GM23248 (cell line): ENCODE measurements around the gene TIGD7. TPM values are rescaled to one million over a fixed set of nuclear protein-coding genes. Genes with fewer than 3 reads are reported as not detected.

Source experiments
- DNase-seq: peaks from one replicate; pipeline ENCODE4 v3.0.0-alpha.2; 2015
- H2AFZ ChIP-seq: fragments of 200-600 bp; sonication (generic); 2 replicates; pipeline ENCODE4 v1.6.1; 2016; ENCODE audit warnings: antibody characterized with exemption
- H3F3A ChIP-seq: fragments of 200-600 bp; sonication (generic); 2 replicates; pipeline ENCODE4 v1.6.1; 2016; ENCODE audit warnings: mild to moderate bottlenecking, antibody characterized with exemption, mixed run types; ENCODE audit not compliant: insufficient read depth
- H3K27ac ChIP-seq: fragments of 200-600 bp; sonication (generic); 2 replicates; pipeline ENCODE4 v1.5.1; 2016; ENCODE audit warnings: mild to moderate bottlenecking
- H3K27me3 ChIP-seq: fragments of 200-600 bp; sonication (generic); replicated peaks from 2 replicates; pipeline ENCODE4 v1.6.1; 2016; ENCODE audit warnings: mild to moderate bottlenecking; ENCODE audit not compliant: insufficient read depth
- H3K36me3 ChIP-seq: fragments of 200-600 bp; sonication (generic); 2 replicates; pipeline ENCODE4 v1.6.1; 2016; ENCODE audit warnings: low read depth, mild to moderate bottlenecking
- H3K4me1 ChIP-seq: fragments of 200-600 bp; sonication (generic); 2 replicates; pipeline ENCODE4 v1.6.1; 2016; ENCODE audit warnings: mild to moderate bottlenecking; ENCODE audit not compliant: insufficient read depth
- H3K4me2 ChIP-seq: fragments of 200-600 bp; sonication (generic); one replicate; pipeline ENCODE4 v1.6.1; 2016; ENCODE audit warnings: mild to moderate bottlenecking; ENCODE audit not compliant: unreplicated experiment
- H3K4me3 ChIP-seq: fragments of 200-600 bp; sonication (generic); 2 replicates; pipeline ENCODE4 v1.5.1; 2016; ENCODE audit warnings: mild to moderate bottlenecking
- H3K79me2 ChIP-seq: fragments of 200-600 bp; sonication (generic); 2 replicates; pipeline ENCODE4 v1.6.1; 2016; ENCODE audit warnings: mild to moderate bottlenecking; ENCODE audit not compliant: insufficient read depth
- H3K9ac ChIP-seq: fragments of 200-600 bp; sonication (generic); 2 replicates; pipeline ENCODE4 v1.6.1; 2016; ENCODE audit warnings: mild to moderate bottlenecking
- H3K9me2 ChIP-seq: fragments of 200-600 bp; sonication (generic); 2 replicates; pipeline ENCODE4 v1.6.1; 2016; ENCODE audit warnings: mixed run types, mild to moderate bottlenecking, moderate library complexity; ENCODE audit not compliant: insufficient read depth
- H3K9me3 ChIP-seq: fragments of 200-600 bp; sonication (generic); one replicate; pipeline ENCODE4 v1.6.1; 2017; ENCODE audit warnings: low read depth
- H4K20me1 ChIP-seq: fragments of 200-600 bp; sonication (generic); 2 replicates; pipeline ENCODE4 v1.6.0; 2016; ENCODE audit not compliant: insufficient read depth
- EZH2 ChIP-seq: fragments of 200-600 bp; sonication (generic); IDR thresholded peaks from 2 replicates; pipeline ENCODE4 v1.6.1; 2018; ENCODE audit warnings: antibody characterized with exemption, mild to moderate bottlenecking; ENCODE audit not compliant: insufficient read depth, poor library complexity, severe bottlenecking
- EZH2phosphoT487 ChIP-seq: fragments of 200-600 bp; sonication (generic); IDR thresholded peaks from 2 replicates; pipeline ENCODE4 v1.6.1; 2018; ENCODE audit warnings: antibody characterized with exemption, moderate library complexity, mild to moderate bottlenecking, low read depth; ENCODE audit not compliant: insufficient read depth
- WGBS, 2 experiments: methylation state at CpG; one replicate each; pipeline ENCODE4 v1.1.6; 2015 to 2017; ENCODE audit warnings: low lambda C conversion rate in 2 of 2, low coverage in 1 of 2; ENCODE audit errors: missing lambda C conversion rate in 2 of 2; 5-methylcytosine and 5-hydroxymethylcytosine counted together
- in situ Hi-C: fragments of 300-500 bp; cut with MboI; formaldehyde crosslinking; loops from 2 replicates; pipeline ENCODE4 v1.15.0; 2020
- polyA plus RNA-seq: library from polyadenylated mRNA; unstranded; fragments of >200 nt; fragmentation: Nextera tagmentation; extraction: Ambion mirVana; gene quantifications from 2 replicates; pipeline ENCODE4 v1.2.1, GENCODE V29; 2016
- total RNA-seq: library from RNA; depleted of rRNA; stranded (reverse); fragments of >200 nt; shearing (Covaris generic); gene quantifications from 2 replicates; pipeline ENCODE4 v1.2.3, GENCODE V29; 2014

The TIGD7 gene
- total and polyA plus RNA-seq, 2 experiments from 2014 or later, result 4.9 to 5.3 TPM

GRCh38 chr16:3268294-3268693 is 36.9 kb downstream of the TIGD7 start:
- Histone ChIP-seq H3K9ac (no peak overlapping the region), H2AFZ (no peak overlapping the region), H4K20me1 (no peaks in the 10 kb centered on the region), H3K4me2 (no peak overlapping the region), H3F3A (peaks cover 8% of the 10 kb centered on the region), H3K27ac (no peak overlapping the region), H3K9me2 (no peaks in the 10 kb centered on the region), H3K27me3 (no peaks in the 10 kb centered on the region), H3K79me2 (peaks cover 27% of the 10 kb centered on the region), H3K4me1 (peaks cover 15% of the 10 kb centered on the region; the same call in 1 of the 2 replicates), H3K4me3 (no peak overlapping the region), H3K9me3 (no peaks in the 10 kb centered on the region), H3K36me3 (no peaks in the 10 kb centered on the region)
- in situ Hi-C loops, result no loop called here
- DNase-seq, result no peak
- 94 to 100% methylated on average over 1 of the region's 1 CpG for WGBS, 2 experiments
- TF ChIP-seq EZH2phosphoT487 (no peak), EZH2 (no peak)

GRCh38 chr16:3266873-3267537 is 38.2 kb downstream of the TIGD7 start:
- H3K27me3 ChIP-seq, result no peaks in the 10 kb centered on the region
- no peak overlapping the region for H3K9ac ChIP-seq
- peak overlapping the region; percentile 37 for H3K4me2 ChIP-seq
- 0 out of 2 replicates have a peak overlapping the region, but pooled peaks have one; percentile 13 for H2AFZ ChIP-seq
- H3K4me3 ChIP-seq, result peak overlapping the region; percentile 16; the same call in 1 of the 2 replicates
- H3K9me2 ChIP-seq, result no peaks in the 10 kb centered on the region
- peaks cover 15% of the 10 kb centered on the region; the same call in 1 of the 2 replicates for H3K4me1 ChIP-seq
- TF ChIP-seq EZH2phosphoT487 (no peak), EZH2 (no peak)
- H3F3A ChIP-seq, result peaks cover 14% of the 10 kb centered on the region
- peak overlapping the region; percentile 42 for H3K27ac ChIP-seq
- no peaks in the 10 kb centered on the region for H3K9me3 ChIP-seq
- H3K36me3 ChIP-seq, result no peaks in the 10 kb centered on the region
- WGBS, 2 experiments, result 26% methylated on average over 5 of the region's 5 CpGs
- H4K20me1 ChIP-seq, result no peaks in the 10 kb centered on the region
- peak; percentile 86 for DNase-seq
- H3K79me2 ChIP-seq, result peaks cover 27% of the 10 kb centered on the region
- in situ Hi-C loops, result no loop called here

GRCh38 chr16:3264137-3265036 is 40.8 kb downstream of the TIGD7 start:
- H3K9ac ChIP-seq, result peak overlapping the region; percentile 97
- H3K4me1 ChIP-seq, result peaks cover 15% of the 10 kb centered on the region; the same call in 1 of the 2 replicates
- peak; percentile 99 for DNase-seq
- peak overlapping the region; percentile 71 for H3K4me2 ChIP-seq
- H3K27me3 ChIP-seq, result no peaks in the 10 kb centered on the region
- no peaks in the 10 kb centered on the region for H3K36me3 ChIP-seq
- H4K20me1 ChIP-seq, result no peaks in the 10 kb centered on the region
- H3F3A ChIP-seq, result peaks cover 17% of the 10 kb centered on the region
- H3K9me3 ChIP-seq, result no peaks in the 10 kb centered on the region
- H3K27ac ChIP-seq, result peak overlapping the region; percentile 98
- H3K4me3 ChIP-seq, result peak overlapping the region; percentile 85
- 1 to 2% methylated on average over 68 to 75 of the region's 77 CpGs for WGBS, 2 experiments
- H2AFZ ChIP-seq, result peak overlapping the region; percentile 77
- H3K79me2 ChIP-seq, result peaks cover 27% of the 10 kb centered on the region
- in situ Hi-C loops, result no loop called here
- no peaks in the 10 kb centered on the region for H3K9me2 ChIP-seq
- TF ChIP-seq EZH2phosphoT487 (no peak), EZH2 (no peak)

- in situ Hi-C loops, result no loop called here
- no peaks in the 10 kb centered on the region for H3K27me3 ChIP-seq
- DNase-seq, result no peak
Observed at GRCh38 chr16:3262517-3262916, 42.7 kb downstream of the TIGD7 start.

More at GRCh38 chr16:3262517-3262916, 42.7 kb downstream of the TIGD7 start:
- no peak overlapping the region for H3K27ac ChIP-seq
- H3K36me3 ChIP-seq, result no peaks in the 10 kb centered on the region
- peaks cover 20% of the 10 kb centered on the region for H3K79me2 ChIP-seq
- no peak overlapping the region for H3K4me3 ChIP-seq
- H3K9me2 ChIP-seq, result no peaks in the 10 kb centered on the region
- 98% methylated on average over 4 of the region's 4 CpGs for WGBS, 2 experiments
- no peaks in the 10 kb centered on the region for H4K20me1 ChIP-seq
- no peak overlapping the region for H3K4me2 ChIP-seq
- H3K9me3 ChIP-seq, result no peaks in the 10 kb centered on the region
- no peak overlapping the region for H2AFZ ChIP-seq
- no peak overlapping the region for H3K9ac ChIP-seq
- H3F3A ChIP-seq, result peaks cover 18% of the 10 kb centered on the region
- H3K4me1 ChIP-seq, result peaks cover 22% of the 10 kb centered on the region; the same call in 1 of the 2 replicates
- TF ChIP-seq EZH2, result no peak
- TF ChIP-seq EZH2phosphoT487, result no peak
